NCI-H524 treated with DMSO at 0.1 percent for 48 hours (cell line): ENCODE results near the gene CEP295NL.
"Not testable (repeated sequence)": the region's sequence is repeated elsewhere in the genome, so short reads cannot be mapped to it uniquely, and the experiment has no call there.

Experiments used
- DNase-seq: peaks from one replicate; lab custom pipeline; 2025; lab: John Stamatoyannopoulos, UW

CEP295NL gene

GRCh38 chr17:78929908-78930775, 27.1 kb upstream of the CEP295NL start:
- DNase-seq: no peak

- no peak for DNase-seq
Observed at GRCh38 chr17:78925662-78926555, 22.9 kb upstream of the CEP295NL start.

GRCh38 chr17:78925234-78925633, 22.2 kb upstream of the CEP295NL start, which contains the start of gene TIMP2:
Gene TIMP2 (minus strand): TSS chr17:78925387. CDS start chr17:78925088, 299 bp downstream.
- DNase-seq: peak; percentile 33

- DNase-seq: no peak
Observed at GRCh38 chr17:78924481-78925151, 21.6 kb upstream of the CEP295NL start.

GRCh38 chr17:78923660-78924453, 20.9 kb upstream of the CEP295NL start:
- no peak for DNase-seq

- DNase-seq: no peak
Observed at GRCh38 chr17:78922816-78923498, 20.0 kb upstream of the CEP295NL start.

GRCh38 chr17:78921437-78921971, 18.5 kb upstream of the CEP295NL start:
- DNase-seq: no peak

GRCh38 chr17:78920528-78920927, 17.5 kb upstream of the CEP295NL start:
- DNase-seq: no peak

- DNase-seq: no peak
Observed at GRCh38 chr17:78919861-78920450, 17.0 kb upstream of the CEP295NL start.

GRCh38 chr17:78918979-78919378, 16.0 kb upstream of the CEP295NL start:
- DNase-seq: no peak

GRCh38 chr17:78917451-78918275, 14.7 kb upstream of the CEP295NL start:
- DNase-seq: no peak

GRCh38 chr17:78915872-78916632, 13.1 kb upstream of the CEP295NL start:
- DNase-seq: no peak

GRCh38 chr17:78913115-78913514, 10.1 kb upstream of the CEP295NL start:
- DNase-seq: no peak

GRCh38 chr17:78912082-78912481, 9.1 kb upstream of the CEP295NL start:
- no peak for DNase-seq

GRCh38 chr17:78911543-78911942, 8.5 kb upstream of the CEP295NL start:
- not testable (repeated sequence) for DNase-seq

- no peak for DNase-seq
Observed at GRCh38 chr17:78910497-78911284, 7.7 kb upstream of the CEP295NL start.

GRCh38 chr17:78908426-78908825, 5.4 kb upstream of the CEP295NL start:
- DNase-seq: no peak

GRCh38 chr17:78905541-78905940, 2.5 kb upstream of the CEP295NL start:
- DNase-seq: no peak
